Prostate gland (tissue), 2 donors: ENCODE measurements around the gene TIMM17B.

Experiments used
- POLR2A ChIP-seq: fragments of 450-650 bp; IDR thresholded peaks from one replicate; pipeline ENCODE4 v1.6.1; 2016; ENCODE audit warnings: antibody characterized with exemption, mild to moderate bottlenecking
- POLR2AphosphoS5 ChIP-seq: sonication (generic); formaldehyde crosslinking; IDR thresholded peaks from one replicate; pipeline ENCODE4 v1.6.1; 2017; ENCODE audit warnings: antibody characterized with exemption
- TF ChIP-seq, protein P1 (sequence below), 4 experiments: fragments of 200-600 bp in 2 of 4; fragments of 450-650 bp in 2 of 4; sonication (generic) in 2 of 4; IDR thresholded peaks; 1 replicate in 3 of 4; 2 replicates in 1 of 4; pipeline ENCODE4 v1.5.1; 2016 to 2019; ENCODE audit warnings: antibody characterized with exemption in 4 of 4, mild to moderate bottlenecking in 2 of 4, moderate library complexity in 2 of 4

- TF ChIP-seq POLR2A, result no peak
- TF ChIP-seq, protein P1, sequence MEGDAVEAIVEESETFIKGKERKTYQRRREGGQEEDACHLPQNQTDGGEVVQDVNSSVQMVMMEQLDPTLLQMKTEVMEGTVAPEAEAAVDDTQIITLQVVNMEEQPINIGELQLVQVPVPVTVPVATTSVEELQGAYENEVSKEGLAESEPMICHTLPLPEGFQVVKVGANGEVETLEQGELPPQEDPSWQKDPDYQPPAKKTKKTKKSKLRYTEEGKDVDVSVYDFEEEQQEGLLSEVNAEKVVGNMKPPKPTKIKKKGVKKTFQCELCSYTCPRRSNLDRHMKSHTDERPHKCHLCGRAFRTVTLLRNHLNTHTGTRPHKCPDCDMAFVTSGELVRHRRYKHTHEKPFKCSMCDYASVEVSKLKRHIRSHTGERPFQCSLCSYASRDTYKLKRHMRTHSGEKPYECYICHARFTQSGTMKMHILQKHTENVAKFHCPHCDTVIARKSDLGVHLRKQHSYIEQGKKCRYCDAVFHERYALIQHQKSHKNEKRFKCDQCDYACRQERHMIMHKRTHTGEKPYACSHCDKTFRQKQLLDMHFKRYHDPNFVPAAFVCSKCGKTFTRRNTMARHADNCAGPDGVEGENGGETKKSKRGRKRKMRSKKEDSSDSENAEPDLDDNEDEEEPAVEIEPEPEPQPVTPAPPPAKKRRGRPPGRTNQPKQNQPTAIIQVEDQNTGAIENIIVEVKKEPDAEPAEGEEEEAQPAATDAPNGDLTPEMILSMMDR (IDR thresholded peaks at IDR 0.05), result no peak
- no peak for TF ChIP-seq POLR2AphosphoS5
Observed at GRCh38 chrX:48934581-48935300, 37.2 kb upstream of the TIMM17B start.
